ENCODE measurements around the gene COPS7B.

Gene COPS7B

DNA sequence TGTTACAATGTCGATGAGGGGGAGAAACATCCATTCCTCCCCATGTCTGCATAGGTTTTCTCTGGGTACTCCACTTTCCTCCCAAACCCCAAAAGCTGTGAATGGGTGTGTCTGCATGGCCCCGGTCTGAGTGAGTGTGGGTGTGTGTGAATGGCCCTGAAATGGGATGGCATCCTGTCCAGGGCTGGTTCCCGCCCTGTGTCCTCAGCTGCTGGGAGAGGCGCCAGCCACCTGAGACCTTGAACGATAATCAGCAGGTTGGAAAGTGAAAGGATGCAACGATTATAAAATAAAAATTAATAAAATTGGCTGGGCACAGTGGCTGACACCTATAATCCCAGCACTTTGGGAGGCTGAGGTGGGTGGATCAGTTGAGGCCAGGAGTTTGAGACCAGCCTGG, 70.7 kb downstream of the COPS7B start:
- TF ChIP-seq, protein P1, sequence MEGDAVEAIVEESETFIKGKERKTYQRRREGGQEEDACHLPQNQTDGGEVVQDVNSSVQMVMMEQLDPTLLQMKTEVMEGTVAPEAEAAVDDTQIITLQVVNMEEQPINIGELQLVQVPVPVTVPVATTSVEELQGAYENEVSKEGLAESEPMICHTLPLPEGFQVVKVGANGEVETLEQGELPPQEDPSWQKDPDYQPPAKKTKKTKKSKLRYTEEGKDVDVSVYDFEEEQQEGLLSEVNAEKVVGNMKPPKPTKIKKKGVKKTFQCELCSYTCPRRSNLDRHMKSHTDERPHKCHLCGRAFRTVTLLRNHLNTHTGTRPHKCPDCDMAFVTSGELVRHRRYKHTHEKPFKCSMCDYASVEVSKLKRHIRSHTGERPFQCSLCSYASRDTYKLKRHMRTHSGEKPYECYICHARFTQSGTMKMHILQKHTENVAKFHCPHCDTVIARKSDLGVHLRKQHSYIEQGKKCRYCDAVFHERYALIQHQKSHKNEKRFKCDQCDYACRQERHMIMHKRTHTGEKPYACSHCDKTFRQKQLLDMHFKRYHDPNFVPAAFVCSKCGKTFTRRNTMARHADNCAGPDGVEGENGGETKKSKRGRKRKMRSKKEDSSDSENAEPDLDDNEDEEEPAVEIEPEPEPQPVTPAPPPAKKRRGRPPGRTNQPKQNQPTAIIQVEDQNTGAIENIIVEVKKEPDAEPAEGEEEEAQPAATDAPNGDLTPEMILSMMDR (IDR thresholded peaks at IDR 0.05; ENCODE audit: insufficient read depth, missing control alignments), result no peak
- FAIRE-seq, result no peak
- DNase-seq (ENCODE audit: insufficient read length, low spot score), result no peak
